Fibroblast of skin of left biceps (primary cell): Measurements from ENCODE around the gene PCIF1.
"Not testable (repeated sequence)": the region's sequence is repeated elsewhere in the genome, so short reads cannot be mapped to it uniquely, and the experiment has no call there.

ENCODE experiments used
- DNase-seq, 2 experiments: peaks; one replicate each; pipeline ENCODE4 v3.0.0-alpha.2; 2013; ENCODE audit warnings: low read depth in 2 of 2

PCIF1 gene

DNA sequence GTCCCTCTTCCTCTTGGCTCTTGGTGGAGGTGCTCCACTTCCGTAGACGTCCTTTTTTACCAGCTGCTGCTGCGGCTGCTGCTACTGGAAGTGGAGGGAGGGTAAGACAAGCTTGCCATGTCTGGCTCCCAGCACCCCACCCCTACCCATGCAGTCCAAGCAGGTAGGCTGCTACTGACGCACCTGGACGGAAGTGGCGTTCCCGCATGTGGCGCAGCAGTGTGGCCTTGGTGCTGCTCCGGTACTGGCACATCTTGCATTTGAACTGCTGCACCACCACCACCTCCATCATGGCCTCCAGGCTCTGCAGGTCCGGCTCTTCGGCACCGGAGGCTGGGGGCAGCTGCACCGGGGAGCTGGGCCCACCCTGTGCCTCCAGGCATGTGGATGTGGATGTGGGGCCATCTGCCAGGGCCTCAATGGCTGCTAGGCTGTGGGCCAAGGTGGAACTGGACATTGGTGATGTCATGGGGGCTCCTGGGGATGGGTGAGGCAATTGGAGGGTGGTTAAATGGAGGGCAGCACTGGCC, 33.1 kb downstream of the PCIF1 start:
- no peak for DNase-seq

DNA sequence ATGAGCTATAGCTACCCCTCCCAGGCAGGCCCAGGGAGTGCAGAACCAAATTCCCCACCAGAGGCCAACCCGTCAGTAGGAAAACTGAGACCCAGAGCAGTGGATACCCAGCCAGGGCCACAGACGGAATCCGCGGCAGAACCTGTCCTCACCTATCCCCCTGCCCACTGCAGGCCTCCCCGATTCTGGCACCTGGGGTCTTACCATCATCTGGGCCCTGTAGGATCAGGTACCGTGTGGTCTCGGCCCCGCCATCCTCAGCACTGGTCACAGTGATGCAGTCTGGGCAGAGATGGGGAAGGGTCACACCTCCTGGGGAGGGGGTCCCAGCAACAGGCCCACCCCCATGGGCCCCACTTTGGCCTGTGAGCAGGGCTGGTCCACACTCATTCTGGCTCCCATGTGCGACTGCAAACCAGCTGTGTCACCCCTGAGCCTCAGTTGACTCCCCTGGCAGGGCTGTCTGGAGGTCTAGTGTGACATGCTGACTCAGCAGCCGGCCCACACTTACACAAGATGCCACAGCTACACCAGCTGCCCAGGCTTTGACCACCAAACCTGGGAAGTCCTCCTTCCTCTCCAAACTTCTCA, 33.7 kb downstream of the PCIF1 start:
- DNase-seq = no peak

GRCh38 chr20:45968801-45969711, 34.6 kb downstream of the PCIF1 start:
- DNase-seq = no peak

GRCh38 chr20:45969712-45970634, 35.5 kb downstream of the PCIF1 start:
- peak in 1 of 2 experiments; percentile 8 for DNase-seq

GRCh38 chr20:45970646-45971424, 36.4 kb downstream of the PCIF1 start:
- peak in 1 of 2 experiments; percentile 1 for DNase-seq

GRCh38 chr20:45971425-45971674, 36.9 kb downstream of the PCIF1 start:
- no peak for DNase-seq

DNA sequence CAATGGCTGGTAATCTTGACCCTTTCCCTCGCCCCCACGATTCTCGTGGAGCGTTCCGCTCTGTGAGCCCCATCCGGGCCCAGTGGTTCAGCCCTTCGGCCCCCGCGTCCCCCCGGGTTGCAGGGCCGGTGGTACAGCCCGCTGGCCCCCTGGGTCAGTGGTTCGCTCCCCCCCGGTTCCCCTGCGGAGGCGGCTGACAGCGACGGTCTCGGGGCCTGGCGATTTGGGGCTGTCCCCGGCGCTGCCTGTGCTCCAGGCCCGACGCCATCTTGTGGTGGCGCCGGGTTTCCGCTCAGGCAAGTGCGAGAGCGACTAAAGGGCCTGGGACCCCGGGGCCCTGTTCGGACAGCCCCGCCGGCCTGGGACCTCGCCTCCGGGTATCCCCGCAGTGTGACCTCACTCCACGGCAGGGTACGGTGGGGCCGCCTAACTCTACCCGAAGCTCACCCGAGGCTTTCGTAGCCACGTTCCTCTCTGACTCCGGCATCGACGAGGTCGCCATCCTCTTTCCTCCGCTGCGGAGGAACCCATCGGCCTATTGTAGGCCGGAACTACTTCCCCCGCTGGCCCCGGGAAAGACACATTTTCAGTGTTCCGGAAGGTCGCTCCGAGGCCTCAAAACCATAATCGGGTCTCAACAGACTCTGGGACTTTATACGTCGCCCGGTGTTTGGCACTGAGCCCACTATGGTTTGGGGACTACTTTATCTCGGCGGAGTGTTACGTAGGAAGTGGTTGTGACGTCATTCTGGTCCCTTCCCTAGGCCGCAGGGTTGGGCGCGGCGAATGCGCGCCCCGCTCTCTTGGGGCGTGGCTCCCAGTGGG, 37.4 kb downstream of the PCIF1 start, which contains the start of gene ZNF335:
Gene ZNF335 (minus strand): TSS at position 529 of the 825 bp plus-strand sequence. CDS start 793 bp downstream, outside the sequence.
- peak; percentile 93 for DNase-seq

GRCh38 chr20:45972500-45973183, 38.2 kb downstream of the PCIF1 start:
- DNase-seq = no peak

GRCh38 chr20:45974896-45975565, 40.5 kb downstream of the PCIF1 start:
- no peak for DNase-seq

- DNase-seq = no peak
Measured at GRCh38 chr20:45975686-45976085, 41.2 kb downstream of the PCIF1 start.

- DNase-seq = no peak
Measured at GRCh38 chr20:45976086-45976485, 41.6 kb downstream of the PCIF1 start.

DNA sequence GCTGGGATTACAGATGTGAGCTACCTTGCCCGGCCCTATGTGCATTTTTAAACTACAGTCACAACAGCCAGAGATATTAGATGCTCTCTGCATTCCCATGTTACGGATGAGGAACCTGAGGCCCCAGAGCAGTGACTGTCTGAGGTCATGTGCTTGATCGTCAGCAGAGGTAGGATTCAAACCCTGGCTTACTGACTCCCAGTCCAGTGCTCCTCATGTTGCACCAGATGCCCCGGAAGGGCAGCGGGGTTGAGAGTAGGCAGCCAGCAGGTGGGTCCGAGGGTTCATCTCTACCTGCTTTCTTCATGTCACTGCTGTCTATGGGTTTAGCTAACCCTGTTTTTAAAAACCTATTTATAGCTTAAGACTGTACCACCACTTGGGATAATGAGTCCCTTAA, 46.8 kb downstream of the PCIF1 start:
- DNase-seq = no peak

GRCh38 chr20:45983279-45983743, 48.8 kb downstream of the PCIF1 start:
- no peak for DNase-seq

DNA sequence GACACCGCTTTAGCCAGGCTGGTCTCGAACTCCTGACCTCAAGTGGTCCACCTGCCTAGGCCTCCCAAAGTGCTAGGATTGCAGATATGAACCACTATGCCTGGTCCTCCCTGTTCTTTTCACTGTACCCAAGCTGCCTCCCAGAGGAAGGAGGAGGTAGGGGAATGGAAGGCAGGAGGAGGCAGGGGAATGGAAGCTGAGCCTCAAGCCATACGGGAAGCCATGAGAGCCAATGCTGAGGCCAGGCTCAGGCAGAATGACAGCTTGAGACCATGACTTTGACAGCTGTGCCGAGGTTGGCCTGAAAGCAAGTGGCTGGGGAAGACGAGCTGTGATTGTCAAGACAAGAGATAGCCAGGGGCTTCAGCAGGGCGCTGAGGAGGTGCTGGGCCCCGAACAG, 51.1 kb downstream of the PCIF1 start:
- no peak for DNase-seq

DNA sequence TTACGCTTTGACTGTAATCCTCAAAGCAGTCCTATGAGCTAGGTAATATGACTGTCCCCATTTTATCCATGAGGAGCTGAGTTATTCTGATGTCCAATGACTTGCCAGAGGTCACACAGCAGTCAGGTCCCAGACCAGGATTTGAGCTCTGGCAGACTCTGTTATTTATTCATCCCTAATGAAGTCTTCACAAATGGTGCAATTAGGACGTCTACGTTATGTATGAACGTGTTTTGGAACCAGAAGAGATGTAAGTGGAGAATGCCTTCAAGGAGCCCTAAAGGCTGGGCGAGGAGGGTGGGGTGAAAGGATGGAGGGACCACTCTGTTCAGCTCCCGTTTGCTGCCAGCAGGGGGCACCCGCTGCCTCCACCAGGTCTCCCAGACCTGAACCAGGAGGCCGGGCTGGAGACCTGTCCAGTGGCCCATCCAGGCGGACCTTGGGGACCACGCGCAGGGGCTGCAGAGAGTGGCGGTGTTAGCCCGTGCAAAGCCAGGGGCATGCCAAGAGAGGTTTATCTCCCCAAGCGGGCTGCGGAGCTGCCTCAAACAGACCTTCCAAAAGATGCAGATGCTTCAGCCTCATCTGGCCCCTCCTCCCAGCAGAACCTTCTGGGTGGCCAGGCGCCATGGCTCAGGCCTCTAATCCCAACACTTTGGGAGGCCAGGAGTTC, 52.8 kb downstream of the PCIF1 start:
- no peak for DNase-seq

GRCh38 chr20:45988830-45989229, 54.3 kb downstream of the PCIF1 start:
- not testable (repeated sequence) for DNase-seq

- DNase-seq = no peak
Measured at GRCh38 chr20:45991616-45992015, 57.1 kb downstream of the PCIF1 start.

- DNase-seq = no peak
Measured at GRCh38 chr20:45993197-45993951, 58.9 kb downstream of the PCIF1 start.
